HG03565 (cell line): ENCODE measurements around the gene CADPS2.
"Not testable (repeated sequence)": the region's sequence is repeated elsewhere in the genome, so short reads cannot be mapped to it uniquely, and the experiment has no call there.

Source experiments
- ATAC-seq: cut with Tn5 transposase; IDR thresholded peaks from one replicate; pipeline ENCODE4 v1.9.1; 2021; ENCODE audit warnings: mild to moderate bottlenecking, moderate library complexity; ENCODE audit not compliant: unreplicated experiment

CADPS2 gene

GRCh38 chr7:122301858-122302760, 584.2 kb downstream of the CADPS2 start:
- no peak for ATAC-seq

- no peak for ATAC-seq
Measured at GRCh38 chr7:122300956-122301833, 585.1 kb downstream of the CADPS2 start.

- no peak for ATAC-seq
Measured at GRCh38 chr7:122300211-122300932, 585.9 kb downstream of the CADPS2 start.

GRCh38 chr7:122299624-122300210, 586.5 kb downstream of the CADPS2 start:
- no peak for ATAC-seq

- no peak for ATAC-seq
Measured at GRCh38 chr7:122298618-122299017, 587.6 kb downstream of the CADPS2 start.

GRCh38 chr7:122298131-122298530, 588.1 kb downstream of the CADPS2 start:
- no peak for ATAC-seq

GRCh38 chr7:122291189-122291588, 595.1 kb downstream of the CADPS2 start:
- no peak for ATAC-seq

- no peak for ATAC-seq
Measured at GRCh38 chr7:122290476-122290875, 595.8 kb downstream of the CADPS2 start.

- no peak for ATAC-seq
Measured at GRCh38 chr7:122289426-122289825, 596.8 kb downstream of the CADPS2 start.

- not testable (repeated sequence) for ATAC-seq
Measured at GRCh38 chr7:122284608-122285007, 601.7 kb downstream of the CADPS2 start.

GRCh38 chr7:122273117-122273516, 613.1 kb downstream of the CADPS2 start:
- ATAC-seq = no peak

- ATAC-seq = no peak
Measured at GRCh38 chr7:122269241-122269640, 617.0 kb downstream of the CADPS2 start.
